Tibial nerve (tissue), 4 donors: ENCODE measurements around the gene CRB2.

ENCODE experiments used
- CTCF ChIP-seq, 5 experiments: fragments of 200-600 bp in 3 of 5; fragments of 450-650 bp in 2 of 5; sonication (generic) in 3 of 5; IDR thresholded peaks; one replicate each; pipeline ENCODE4 v1.5.1; 2016 to 2019; ENCODE audit warnings: antibody characterized with exemption in 5 of 5, mild to moderate bottlenecking in 3 of 5, moderate library complexity in 2 of 5
- EP300 ChIP-seq, 2 donors: sonication (generic); formaldehyde crosslinking; IDR thresholded peaks; one replicate each; pipeline ENCODE4 v1.6.1; 2017; ENCODE audit warnings: antibody characterized with exemption in 2 of 2, mild to moderate bottlenecking in 1 of 2
- POLR2A ChIP-seq, 2 donors: fragments of 450-650 bp; IDR thresholded peaks; one replicate each; pipeline ENCODE4 v1.6.1; 2017; ENCODE audit warnings: antibody characterized with exemption in 2 of 2, mild to moderate bottlenecking in 2 of 2, moderate library complexity in 2 of 2

- TF ChIP-seq CTCF (IDR thresholded peaks at IDR 0.05) (no peak), EP300 (IDR thresholded peaks at IDR 0.05) (no peak), POLR2A (IDR thresholded peaks at IDR 0.05) (no peak)
Observed at GRCh38 chr9:123375469-123376132, 19.6 kb downstream of the CRB2 start.
